Eye (tissue), 1 donor: Measurements from ENCODE around the gene ACSS1.

ENCODE experiments used
- DNase-seq: peaks from one replicate; pipeline ENCODE4 v3.0.0-alpha.2; 2015

The ACSS1 gene

GRCh38 chr20:25058051-25058846 is at the start of gene ACSS1:
ACSS1 (minus strand) TSS chr20:25058139; CDS start chr20:25058102, 37 bp downstream.
- DNase-seq = peak; percentile 78

GRCh38 chr20:25103526-25103925 is 45.6 kb upstream of the ACSS1 start:
- no peak for DNase-seq

- no peak for DNase-seq
Measured at GRCh38 chr20:25100914-25101313, 43.0 kb upstream of the ACSS1 start.

GRCh38 chr20:25099601-25100140 is 41.7 kb upstream of the ACSS1 start:
- DNase-seq = no peak

GRCh38 chr20:25097498-25097897 is 39.6 kb upstream of the ACSS1 start:
- no peak for DNase-seq

GRCh38 chr20:25090492-25091429 is 32.8 kb upstream of the ACSS1 start:
- no peak for DNase-seq

- DNase-seq = no peak
Measured at GRCh38 chr20:25089662-25090061, 31.7 kb upstream of the ACSS1 start.

GRCh38 chr20:25089096-25089495 is 31.2 kb upstream of the ACSS1 start:
- DNase-seq = no peak

- no peak for DNase-seq
Measured at GRCh38 chr20:25088267-25088666, 30.3 kb upstream of the ACSS1 start.

- no peak for DNase-seq
Measured at GRCh38 chr20:25087186-25087929, 29.4 kb upstream of the ACSS1 start.

GRCh38 chr20:25085756-25086495 is 28.0 kb upstream of the ACSS1 start:
- DNase-seq = no peak

- DNase-seq = peak; percentile 54
Measured at GRCh38 chr20:25084626-25085187, 26.8 kb upstream of the ACSS1 start.

- DNase-seq = peak; percentile 76
Measured at GRCh38 chr20:25083773-25084625, 26.1 kb upstream of the ACSS1 start.

GRCh38 chr20:25083141-25083772 is 25.3 kb upstream of the ACSS1 start:
- DNase-seq = no peak

GRCh38 chr20:25082498-25082873 is 24.5 kb upstream of the ACSS1 start:
- peak; percentile 58 for DNase-seq

GRCh38 chr20:25081730-25082497 is 24.0 kb upstream of the ACSS1 start, which contains the start of gene VSX1:
VSX1 (minus strand) TSS chr20:25082141; CDS start chr20:25082096, 45 bp downstream.
- DNase-seq = peak; percentile 50

- DNase-seq = peak; percentile 87
Measured at GRCh38 chr20:25081065-25081729, 23.3 kb upstream of the ACSS1 start.

- DNase-seq = no peak
Measured at GRCh38 chr20:25079171-25079570, 21.2 kb upstream of the ACSS1 start.

GRCh38 chr20:25078662-25079061 is 20.7 kb upstream of the ACSS1 start:
- DNase-seq = no peak
